B cell (primary cell): ENCODE results near the gene YIPF2.

ENCODE experiments used
- CTCF ChIP-seq: fragments of 200-600 bp; IDR thresholded peaks from one replicate; pipeline ENCODE4 v1.8.0; 2022; ENCODE audit warnings: antibody characterized with exemption, mild to moderate bottlenecking
- EZH2 ChIP-seq: IDR thresholded peaks from 2 replicates; pipeline ENCODE4 v1.6.1; 2012; ENCODE audit warnings: borderline replicate concordance, low read depth, mild to moderate bottlenecking, moderate library complexity, low read length; ENCODE audit not compliant: insufficient read depth, poor library complexity, severe bottlenecking

GRCh38 chr19:10975374-10976130 is 47.1 kb upstream of the YIPF2 start:
- TF ChIP-seq CTCF (no peak), EZH2 (no peak)
